SK-N-MC (cell line): ENCODE results near the gene HS3ST3B1.

Experiments
- EZH2 ChIP-seq: fragments of 200-600 bp; sonication (generic); IDR thresholded peaks from one replicate; pipeline ENCODE4 v1.6.1; 2017; ENCODE audit warnings: antibody characterized with exemption
- FOXP2 ChIP-seq: optimal IDR thresholded peaks from 2 replicates; pipeline ENCODE3; 2011; ENCODE audit warnings: mild to moderate bottlenecking, moderate library complexity; ENCODE audit not compliant: insufficient read depth; ENCODE audit errors: extremely low read length, control extremely low read depth
- POLR2AphosphoS5 ChIP-seq: IDR thresholded peaks from 2 replicates; pipeline ENCODE4 v1.6.1; 2012; ENCODE audit warnings: mild to moderate bottlenecking, low read depth, low read length, borderline replicate concordance

DNA sequence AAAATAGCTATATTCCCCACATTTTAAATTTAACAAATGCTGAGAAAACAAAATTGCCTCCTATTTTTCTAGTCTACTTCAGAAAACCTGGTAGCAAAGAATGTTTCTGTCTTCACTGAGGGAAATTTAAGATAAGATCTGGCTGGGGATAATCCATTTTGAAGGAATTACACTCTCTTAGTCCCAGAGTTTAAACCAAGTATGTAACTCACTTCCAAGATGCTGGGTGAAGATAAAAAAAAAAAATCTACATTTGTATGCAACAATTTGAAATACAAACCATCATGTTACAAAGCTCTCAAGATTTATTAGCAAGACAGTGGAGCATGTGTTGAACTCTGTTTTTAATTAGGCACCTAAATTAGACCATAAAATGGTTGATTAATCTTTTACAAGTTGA lies 5.7 kb downstream of the HS3ST3B1 start:
- TF ChIP-seq POLR2AphosphoS5 (no peak), FOXP2 (no peak), EZH2 (no peak)
